Measurements from ENCODE around the gene SHROOM4.

Gene SHROOM4

DNA sequence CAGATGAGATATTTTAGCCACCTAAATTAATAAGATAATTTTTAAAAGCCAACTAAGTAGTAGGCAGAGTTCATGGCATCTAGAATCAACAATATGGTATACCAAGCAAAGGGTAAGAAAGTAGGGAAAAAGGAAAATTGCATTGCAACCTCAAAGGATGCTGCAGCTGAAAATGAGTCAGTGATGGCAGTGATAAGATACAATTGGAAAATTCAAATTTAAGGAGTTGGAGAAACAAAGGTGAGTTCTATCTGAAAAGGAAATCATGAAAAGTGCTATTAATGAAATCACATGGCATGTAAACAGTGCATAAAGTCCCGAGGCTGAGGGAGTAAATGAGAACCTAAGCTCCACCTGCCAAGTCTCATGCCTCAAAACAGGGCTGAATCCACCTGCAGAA, 33.9 kb downstream of the SHROOM4 start:
- Histone ChIP-seq H3K4me3 (ENCODE audit: insufficient read depth, low read depth, low read length) (no peak overlapping the region), H3K27me3 (ENCODE audit: control insufficient read depth, insufficient read depth, low read length, poor library complexity, severe bottlenecking) (no peaks in the 10 kb centered on the region), H3K9me3 (ENCODE audit: control insufficient read depth, low read length) (no peaks in the 10 kb centered on the region), H3K36me3 (ENCODE audit: control insufficient read depth, insufficient read depth, low read length) (no peaks in the 10 kb centered on the region), H3K27ac (ENCODE audit: insufficient read depth, low read depth, low read length, poor library complexity, severe bottlenecking) (no peak overlapping the region), H3K4me1 (ENCODE audit: control insufficient read depth, insufficient read depth, low read length) (no peaks in the 10 kb centered on the region)
- WGBS, 2 experiments: 89% methylated on average over 1 of the region's 1 CpG; no CpG with 5 or more reads in 1 of the 2 experiments

- Histone ChIP-seq H3K4me1 (ENCODE audit: control insufficient read depth, insufficient read depth, low read length) (no peaks in the 10 kb centered on the region), H3K4me3 (ENCODE audit: insufficient read depth, low read depth, low read length) (no peak overlapping the region), H3K27ac (ENCODE audit: insufficient read depth, low read depth, low read length, poor library complexity, severe bottlenecking) (no peak overlapping the region), H3K36me3 (ENCODE audit: control insufficient read depth, insufficient read depth, low read length) (no peaks in the 10 kb centered on the region), H3K27me3 (ENCODE audit: control insufficient read depth, insufficient read depth, low read length, poor library complexity, severe bottlenecking) (no peaks in the 10 kb centered on the region), H3K9me3 (ENCODE audit: control insufficient read depth, low read length) (no peaks in the 10 kb centered on the region)
- WGBS, 2 experiments: 81 to 86% methylated on average over 2 of the region's 2 CpGs
Observed at GRCh38 chrX:50779694-50780093, 34.3 kb downstream of the SHROOM4 start.

DNA sequence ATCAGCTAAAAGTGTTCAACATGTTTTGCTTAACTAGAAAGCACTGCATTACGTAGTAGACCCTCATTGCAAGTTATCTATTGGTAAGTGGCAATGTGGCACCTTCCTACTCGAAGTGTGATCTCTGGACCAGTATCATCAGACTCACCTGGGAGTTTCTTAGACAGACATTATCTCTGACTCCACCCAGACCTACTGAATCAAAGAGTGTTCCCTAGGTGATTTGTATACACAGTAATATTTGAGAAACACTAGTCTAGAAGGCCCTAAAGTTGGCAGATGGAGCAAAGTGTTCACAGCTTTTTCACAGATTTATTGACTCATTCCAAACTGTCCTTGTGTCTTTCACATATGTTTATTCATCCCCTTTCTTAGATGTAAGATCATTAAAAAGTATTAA, 35.7 kb downstream of the SHROOM4 start:
- Histone ChIP-seq H3K4me1 (ENCODE audit: control insufficient read depth, insufficient read depth, low read length) (no peaks in the 10 kb centered on the region), H3K27me3 (ENCODE audit: control insufficient read depth, insufficient read depth, low read length, poor library complexity, severe bottlenecking) (no peaks in the 10 kb centered on the region), H3K4me3 (ENCODE audit: insufficient read depth, low read depth, low read length) (no peak overlapping the region), H3K36me3 (ENCODE audit: control insufficient read depth, insufficient read depth, low read length) (no peaks in the 10 kb centered on the region), H3K9me3 (ENCODE audit: control insufficient read depth, low read length) (no peaks in the 10 kb centered on the region), H3K27ac (ENCODE audit: insufficient read depth, low read depth, low read length, poor library complexity, severe bottlenecking) (no peak overlapping the region)
- WGBS, 2 experiments: 82 to 95% methylated on average over 2 of the region's 2 CpGs

DNA sequence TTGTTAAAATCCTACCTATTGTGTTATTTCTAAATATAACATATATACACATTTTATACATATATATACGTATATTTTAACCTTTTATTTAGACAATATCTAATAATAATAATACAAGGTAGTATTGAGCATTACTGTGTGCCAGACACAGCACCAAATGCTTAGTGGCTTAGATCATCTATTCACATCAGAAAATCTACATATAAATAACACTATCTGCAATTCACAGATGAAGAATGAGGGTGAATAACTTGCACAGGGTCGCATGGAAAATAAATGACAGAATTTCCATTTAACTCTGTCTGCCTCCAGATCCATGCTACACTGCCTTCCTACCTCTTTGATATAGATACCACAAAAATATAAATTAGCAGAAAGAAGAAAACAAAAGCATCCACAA, 37.7 kb downstream of the SHROOM4 start:
- H3K9me3 ChIP-seq (ENCODE audit: control insufficient read depth, low read length): no peaks in the 10 kb centered on the region
- H3K36me3 ChIP-seq (ENCODE audit: control insufficient read depth, insufficient read depth, low read length): no peaks in the 10 kb centered on the region
- 100% methylated on average over 1 of the region's 2 CpGs; no CpG with 5 or more reads in 1 of the 2 experiments for WGBS, 2 experiments
- no peak overlapping the region for H3K27ac ChIP-seq (ENCODE audit: insufficient read depth, low read depth, low read length, poor library complexity, severe bottlenecking)
- no peaks in the 10 kb centered on the region for H3K4me1 ChIP-seq (ENCODE audit: control insufficient read depth, insufficient read depth, low read length)
- no peaks in the 10 kb centered on the region for H3K27me3 ChIP-seq (ENCODE audit: control insufficient read depth, insufficient read depth, low read length, poor library complexity, severe bottlenecking)
- H3K4me3 ChIP-seq (ENCODE audit: insufficient read depth, low read depth, low read length): no peak overlapping the region

- Histone ChIP-seq H3K36me3 (ENCODE audit: control insufficient read depth, insufficient read depth, low read length) (no peaks in the 10 kb centered on the region), H3K27ac (ENCODE audit: insufficient read depth, low read depth, low read length, poor library complexity, severe bottlenecking) (no peak overlapping the region), H3K4me1 (ENCODE audit: control insufficient read depth, insufficient read depth, low read length) (no peaks in the 10 kb centered on the region)
Observed at GRCh38 chrX:50771382-50771781, 42.6 kb downstream of the SHROOM4 start.

GRCh38 chrX:50770702-50771101, 43.3 kb downstream of the SHROOM4 start:
- H3K9me3 ChIP-seq (ENCODE audit: control insufficient read depth, low read length): no peaks in the 10 kb centered on the region
- H3K27me3 ChIP-seq (ENCODE audit: control insufficient read depth, insufficient read depth, low read length, poor library complexity, severe bottlenecking): no peaks in the 10 kb centered on the region
- 90% methylated on average over 2 of the region's 2 CpGs for WGBS, 2 experiments
- H3K36me3 ChIP-seq (ENCODE audit: control insufficient read depth, insufficient read depth, low read length): no peaks in the 10 kb centered on the region
- no peak overlapping the region for H3K27ac ChIP-seq (ENCODE audit: insufficient read depth, low read depth, low read length, poor library complexity, severe bottlenecking)
- no peak overlapping the region for H3K4me3 ChIP-seq (ENCODE audit: insufficient read depth, low read depth, low read length)
- H3K4me1 ChIP-seq (ENCODE audit: control insufficient read depth, insufficient read depth, low read length): no peaks in the 10 kb centered on the region

More at GRCh38 chrX:50771382-50771781, 42.6 kb downstream of the SHROOM4 start:
- Histone ChIP-seq H3K4me3 (ENCODE audit: insufficient read depth, low read depth, low read length) (no peak overlapping the region), H3K9me3 (ENCODE audit: control insufficient read depth, low read length) (no peaks in the 10 kb centered on the region), H3K27me3 (ENCODE audit: control insufficient read depth, insufficient read depth, low read length, poor library complexity, severe bottlenecking) (no peaks in the 10 kb centered on the region)
- 91% methylated on average over 2 of the region's 2 CpGs; no CpG with 5 or more reads in 1 of the 2 experiments for WGBS, 2 experiments

DNA sequence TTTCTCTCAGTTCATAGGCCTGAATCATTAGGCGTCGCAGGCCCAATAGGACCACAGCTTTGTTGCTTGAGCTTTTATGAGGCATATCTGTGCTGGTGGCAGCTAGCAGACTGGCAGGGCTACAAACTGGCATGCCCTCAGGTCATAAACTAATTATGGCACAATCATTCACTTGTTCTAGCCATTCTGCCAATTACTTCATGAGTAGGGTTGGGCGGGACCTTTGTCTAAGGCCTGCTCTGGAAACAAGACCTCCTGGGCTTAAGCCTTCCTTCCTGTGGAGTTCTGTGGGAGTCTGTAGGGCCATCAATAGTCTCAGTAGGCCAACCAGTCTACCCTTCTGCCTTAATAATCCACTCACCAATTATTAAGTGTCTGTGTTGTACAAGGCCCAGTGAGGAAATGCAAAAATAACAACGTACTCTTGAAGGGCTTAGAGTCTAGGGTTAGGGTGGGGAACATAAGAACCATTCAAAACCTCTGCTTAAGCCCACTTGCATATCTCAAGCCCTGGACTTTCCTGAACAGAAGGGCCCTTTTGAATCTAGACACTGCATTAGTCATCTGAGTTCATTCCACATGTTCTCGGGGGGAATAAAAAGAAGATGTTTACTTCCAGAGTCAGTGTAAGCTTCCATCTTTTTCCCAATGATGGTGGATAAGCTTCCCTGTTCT, 44.5 kb downstream of the SHROOM4 start:
- Histone ChIP-seq H3K4me1 (ENCODE audit: control insufficient read depth, insufficient read depth, low read length) (no peaks in the 10 kb centered on the region), H3K9me3 (ENCODE audit: control insufficient read depth, low read length) (no peaks in the 10 kb centered on the region), H3K27ac (ENCODE audit: insufficient read depth, low read depth, low read length, poor library complexity, severe bottlenecking) (no peak overlapping the region), H3K4me3 (ENCODE audit: insufficient read depth, low read depth, low read length) (no peak overlapping the region), H3K36me3 (ENCODE audit: control insufficient read depth, insufficient read depth, low read length) (no peaks in the 10 kb centered on the region), H3K27me3 (ENCODE audit: control insufficient read depth, insufficient read depth, low read length, poor library complexity, severe bottlenecking) (no peaks in the 10 kb centered on the region)
- 86 to 97% methylated on average over 4 to 5 of the region's 5 CpGs for WGBS, 2 experiments

DNA sequence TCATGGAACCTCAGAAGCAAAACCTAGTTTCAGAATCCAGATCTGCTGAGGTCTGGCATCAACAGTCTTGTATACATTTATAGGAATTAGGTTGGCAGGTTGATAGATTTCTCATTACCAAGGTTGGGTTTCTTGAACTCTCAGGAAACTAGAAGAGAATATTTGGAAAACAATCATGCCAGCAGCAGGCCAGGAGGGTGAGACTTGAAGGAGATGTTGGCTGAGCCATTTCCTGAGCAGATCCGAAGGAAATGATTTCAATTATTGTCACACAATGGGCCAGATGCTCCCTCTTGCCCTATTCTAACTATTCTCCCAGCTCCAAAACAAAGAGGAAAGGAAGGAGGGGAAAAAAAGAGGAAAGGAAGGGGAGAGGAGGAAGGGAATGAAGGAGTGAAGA, 45.2 kb downstream of the SHROOM4 start:
- 83% methylated on average over 1 of the region's 1 CpG; no CpG with 5 or more reads in 1 of the 2 experiments for WGBS, 2 experiments

GRCh38 chrX:50765986-50766385, 48.0 kb downstream of the SHROOM4 start:
- H3K36me3 ChIP-seq (ENCODE audit: control insufficient read depth, insufficient read depth, low read length): no peaks in the 10 kb centered on the region
- no peak overlapping the region for H3K4me3 ChIP-seq (ENCODE audit: insufficient read depth, low read depth, low read length)
- 95 to 97% methylated on average over 3 of the region's 3 CpGs for WGBS, 2 experiments
- no peaks in the 10 kb centered on the region for H3K27me3 ChIP-seq (ENCODE audit: control insufficient read depth, insufficient read depth, low read length, poor library complexity, severe bottlenecking)
- H3K4me1 ChIP-seq (ENCODE audit: control insufficient read depth, insufficient read depth, low read length): no peaks in the 10 kb centered on the region
- H3K27ac ChIP-seq (ENCODE audit: insufficient read depth, low read depth, low read length, poor library complexity, severe bottlenecking): no peak overlapping the region
- no peaks in the 10 kb centered on the region for H3K9me3 ChIP-seq (ENCODE audit: control insufficient read depth, low read length)

More for the DNA sequence above, 45.2 kb downstream of the SHROOM4 start:
- Histone ChIP-seq H3K9me3 (ENCODE audit: control insufficient read depth, low read length) (no peaks in the 10 kb centered on the region), H3K36me3 (ENCODE audit: control insufficient read depth, insufficient read depth, low read length) (no peaks in the 10 kb centered on the region), H3K4me3 (ENCODE audit: insufficient read depth, low read depth, low read length) (no peak overlapping the region), H3K27ac (ENCODE audit: insufficient read depth, low read depth, low read length, poor library complexity, severe bottlenecking) (no peak overlapping the region), H3K27me3 (ENCODE audit: control insufficient read depth, insufficient read depth, low read length, poor library complexity, severe bottlenecking) (no peaks in the 10 kb centered on the region), H3K4me1 (ENCODE audit: control insufficient read depth, insufficient read depth, low read length) (no peaks in the 10 kb centered on the region)

DNA sequence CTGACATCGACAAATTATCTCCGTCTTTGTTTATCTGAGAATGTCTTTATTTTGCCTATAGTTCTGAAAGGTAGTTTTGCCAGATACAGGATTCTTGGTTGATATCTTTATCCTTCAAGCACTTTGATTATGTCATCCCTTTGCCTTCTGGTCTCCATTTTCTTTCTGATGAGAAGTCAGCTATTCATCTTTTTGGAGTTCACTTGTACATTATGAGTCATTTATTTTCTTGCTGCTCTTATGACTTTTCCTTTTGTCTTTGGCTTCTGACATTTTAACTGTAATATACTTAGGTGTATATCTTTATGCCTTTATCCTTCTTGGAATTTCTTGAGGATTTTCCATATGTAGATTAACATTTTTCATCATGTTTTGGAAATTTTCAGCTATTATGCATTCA, 51.4 kb downstream of the SHROOM4 start:
- H3K9me3 ChIP-seq (ENCODE audit: control insufficient read depth, low read length): no peaks in the 10 kb centered on the region
- H3K4me3 ChIP-seq (ENCODE audit: insufficient read depth, low read depth, low read length): no peak overlapping the region
- H3K27me3 ChIP-seq (ENCODE audit: control insufficient read depth, insufficient read depth, low read length, poor library complexity, severe bottlenecking): no peaks in the 10 kb centered on the region
- H3K27ac ChIP-seq (ENCODE audit: insufficient read depth, low read depth, low read length, poor library complexity, severe bottlenecking): no peak overlapping the region
- H3K36me3 ChIP-seq (ENCODE audit: control insufficient read depth, insufficient read depth, low read length): no peaks in the 10 kb centered on the region
- WGBS, 2 experiments: 100% methylated on average over 2 of the region's 2 CpGs; no CpG with 5 or more reads in 1 of the 2 experiments
- H3K4me1 ChIP-seq (ENCODE audit: control insufficient read depth, insufficient read depth, low read length): no peaks in the 10 kb centered on the region

Data from ectodermal cell (in vitro differentiated cells).